Naive thymus-derived CD4-positive, alpha-beta T cell (primary cell): Measurements from ENCODE around the gene SLIT2. TPM values are rescaled to one million over a fixed set of nuclear protein-coding genes. Genes with fewer than 3 reads are reported as not detected.

Experiments used
- ATAC-seq: fragments of 150-1000 bp; cut with Tn5 transposase; 2 replicates; pipeline ENCODE4 v1.10.0; 2021; ENCODE audit warnings: mild to moderate bottlenecking, moderate library complexity
- CTCF ChIA-PET: fragments of 350-600 bp; sonication (Branson Sonifier 250); formaldehyde crosslinking; loops from one replicate; lab custom pipeline; 2021; ENCODE audit warnings: antibody characterized with exemption; lab: Charles Lee
- POLR2A ChIA-PET: fragments of 350-600 bp; sonication (Branson Sonifier 250); formaldehyde crosslinking; loops from one replicate; lab custom pipeline; 2021; ENCODE audit warnings: antibody characterized with exemption, inconsistent platforms; lab: Charles Lee
- DNase-seq, 9 donors: peaks; one replicate each; pipeline versions ENCODE4 v3.0.0 to v3.0.0-alpha.2; 2020 to 2022; ENCODE audit warnings: mixed read lengths in 1 of 9
- H3K27ac ChIP-seq: one replicate; pipeline ENCODE4 v1.7.0; 2013; ENCODE audit warnings: mild to moderate bottlenecking, low read depth, low read length, moderate library complexity
- H3K27me3 ChIP-seq, 2 donors: one replicate each; pipeline ENCODE4 v1.7.0; 2013; ENCODE audit warnings: low read length in 2 of 2, mild to moderate bottlenecking in 2 of 2, moderate library complexity in 2 of 2; ENCODE audit not compliant: control insufficient read depth in 2 of 2, insufficient read depth in 2 of 2
- H3K36me3 ChIP-seq, 3 experiments: 1 replicate in 2 of 3; 2 replicates in 1 of 3; pipeline ENCODE4 v1.7.0; 2013; ENCODE audit warnings: low read length in 3 of 3, mild to moderate bottlenecking in 3 of 3, moderate library complexity in 1 of 3; ENCODE audit not compliant: insufficient read depth in 3 of 3, control insufficient read depth in 2 of 3
- H3K4me1 ChIP-seq, 2 donors: one replicate each; pipeline ENCODE4 v1.7.0; 2013; ENCODE audit warnings: low read length in 2 of 2, mild to moderate bottlenecking in 2 of 2, moderate library complexity in 1 of 2; ENCODE audit not compliant: control insufficient read depth in 2 of 2, insufficient read depth in 2 of 2
- H3K4me3 ChIP-seq: 2 replicates; pipeline ENCODE4 v1.7.0; 2013; ENCODE audit warnings: mild to moderate bottlenecking, low read length
- H3K9me3 ChIP-seq, 3 experiments: 1 replicate in 2 of 3; 2 replicates in 1 of 3; pipeline ENCODE4 v1.7.0; 2013; ENCODE audit warnings: low read length in 3 of 3; ENCODE audit not compliant: control insufficient read depth in 2 of 3
- H3K27ac Mint-ChIP-seq, 9 donors: one replicate each; pipeline ENCODE4 v1.8.0; 2020 to 2022; ENCODE audit warnings: mixed read lengths in 9 of 9, mild to moderate bottlenecking in 8 of 9, moderate library complexity in 5 of 9, inconsistent platforms in 2 of 9
- H3K27me3 Mint-ChIP-seq, 5 donors: one replicate each; pipeline ENCODE4 v1.8.0; 2021 to 2022; ENCODE audit warnings: mixed read lengths in 5 of 5, mild to moderate bottlenecking in 1 of 5
- H3K36me3 Mint-ChIP-seq, 5 donors: one replicate each; pipeline ENCODE4 v1.8.0; 2020 to 2022; ENCODE audit warnings: mixed read lengths in 5 of 5, mild to moderate bottlenecking in 3 of 5, inconsistent platforms in 1 of 5
- H3K4me1 Mint-ChIP-seq, 7 donors: one replicate each; pipeline ENCODE4 v1.8.0; 2020 to 2022; ENCODE audit warnings: mixed read lengths in 7 of 7, mild to moderate bottlenecking in 3 of 7, inconsistent platforms in 1 of 7
- H3K4me3 Mint-ChIP-seq, 10 donors: one replicate each; pipeline ENCODE4 v1.8.0; 2020 to 2022; ENCODE audit warnings: mild to moderate bottlenecking in 10 of 10, mixed read lengths in 10 of 10, moderate library complexity in 6 of 10, inconsistent platforms in 2 of 10
- H3K9me3 Mint-ChIP-seq, 11 donors: one replicate each; pipeline ENCODE4 v1.8.0; 2020 to 2022; ENCODE audit warnings: mixed read lengths in 11 of 11, mild to moderate bottlenecking in 4 of 11, inconsistent platforms in 1 of 11, moderate library complexity in 1 of 11
- intact Hi-C, 2 donors: fragments of 100-400 bp; cut with micrococcal nuclease; formaldehyde crosslinking; loops; one replicate each; pipeline ENCODE4 v1.15.1; 2023
- polyA plus RNA-seq, 2 donors: library from polyadenylated mRNA; unstranded; fragments of 300-500 nt; fragmentation: Illumina TruSeq; gene quantifications; one replicate each; pipeline ENCODE4 v1.2.3, GENCODE V29; 2021
- total RNA-seq, 6 experiments: library from RNA in 5 of 6; stranded (reverse) in 5 of 6; gene quantifications; 1 replicate in 5 of 6; 2 replicates in 1 of 6; pipeline ENCODE4 v1.2.3 and lab custom pipeline; 2021 to 2026

The SLIT2 gene
- total and polyA plus RNA-seq, 7 experiments from 2014 or later, result not detected

GRCh38 chr4:20272411-20272872, 20.7 kb downstream of the SLIT2 start:
- ChIA-PET POLR2A (interaction anchor here (0.7 kb wide), 1 partner anchor 502 kb away, joined by 3 read pairs; no protein-coding TSS in a partner anchor), CTCF (no interaction called here)
- ATAC-seq (no peak), DNase-seq (no peak)
- H3K4me1 Mint-ChIP-seq, result no peaks in the 10 kb centered on the region
- Histone ChIP-seq H3K4me3 (no peak overlapping the region), H3K36me3 (no peaks in the 10 kb centered on the region), H3K9me3 (no peaks in the 10 kb centered on the region), H3K27me3 (no peaks in the 10 kb centered on the region), H3K27ac (no peak overlapping the region), H3K4me1 (no peaks in the 10 kb centered on the region)
- no peaks in the 10 kb centered on the region for H3K36me3 Mint-ChIP-seq
- H3K27ac Mint-ChIP-seq, result no peak overlapping the region
- peaks cover 0 to 4% (median 0%) of the 10 kb centered on the region in 11 donors for H3K9me3 Mint-ChIP-seq
- H3K27me3 Mint-ChIP-seq, result no peaks in the 10 kb centered on the region
- intact Hi-C loops, result no loop called here
- H3K4me3 Mint-ChIP-seq, result no peak overlapping the region

DNA sequence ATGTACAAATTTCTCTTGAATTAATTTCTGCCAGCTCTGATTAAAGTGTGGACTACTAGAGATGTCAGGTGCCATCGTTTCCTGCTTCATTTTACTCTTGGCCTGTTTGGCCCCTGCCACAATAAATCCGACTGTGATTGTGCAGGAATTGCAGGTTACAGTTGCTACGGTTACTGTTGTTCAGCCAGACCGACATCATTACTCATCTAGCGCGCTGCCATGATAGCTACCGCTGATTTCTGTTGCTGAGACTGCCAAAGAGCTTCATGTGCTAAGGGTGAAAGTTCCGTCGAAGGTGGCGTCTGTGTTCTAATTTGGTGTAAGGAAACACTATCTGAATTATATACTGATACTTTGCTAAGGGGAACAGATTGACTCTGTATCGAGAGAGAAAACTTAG, 22.1 kb downstream of the SLIT2 start:
- H3K36me3 ChIP-seq, result no peaks in the 10 kb centered on the region
- H3K9me3 ChIP-seq, result no peaks in the 10 kb centered on the region
- H3K27ac ChIP-seq, result no peak overlapping the region
- DNase-seq (no peak), ATAC-seq (no peak)
- no peaks in the 10 kb centered on the region for H3K27me3 ChIP-seq
- no peaks in the 10 kb centered on the region for H3K4me1 ChIP-seq
- Mint-ChIP-seq H3K4me3 (no peak overlapping the region), H3K4me1 (no peaks in the 10 kb centered on the region), H3K27ac (no peak overlapping the region), H3K27me3 (no peaks in the 10 kb centered on the region), H3K9me3 (peaks cover 0 to 4% (median 0%) of the 10 kb centered on the region in 11 donors), H3K36me3 (no peaks in the 10 kb centered on the region)
- H3K4me3 ChIP-seq, result no peak overlapping the region
- ChIA-PET CTCF (no interaction called here), POLR2A (no interaction called here)
- intact Hi-C loops, result no loop called here

- CTCF ChIA-PET, result no interaction called here
- no peaks in the 10 kb centered on the region for H3K4me1 ChIP-seq
- H3K27ac Mint-ChIP-seq, result no peak overlapping the region
- peaks cover 0 to 6% (median 0%) of the 10 kb centered on the region in 11 donors for H3K9me3 Mint-ChIP-seq
- intact Hi-C loops, result no loop called here
- no peak for DNase-seq
- ATAC-seq, result no peak
- no peak overlapping the region for H3K4me3 ChIP-seq
- no peaks in the 10 kb centered on the region for H3K27me3 Mint-ChIP-seq
- H3K27me3 ChIP-seq, result no peaks in the 10 kb centered on the region
- H3K36me3 Mint-ChIP-seq, result no peaks in the 10 kb centered on the region
- no peaks in the 10 kb centered on the region for H3K4me1 Mint-ChIP-seq
- H3K4me3 Mint-ChIP-seq, result no peak overlapping the region
- H3K9me3 ChIP-seq, result no peaks in the 10 kb centered on the region
- POLR2A ChIA-PET, result no interaction called here
- no peaks in the 10 kb centered on the region for H3K36me3 ChIP-seq
- no peak overlapping the region for H3K27ac ChIP-seq
These were observed 25.1 kb downstream of the SLIT2 start for GRCh38 chr4:20276848-20277247.

GRCh38 chr4:20278195-20278594, 26.5 kb downstream of the SLIT2 start:
- no peaks in the 10 kb centered on the region for H3K27me3 Mint-ChIP-seq
- intact Hi-C loops, result no loop called here
- H3K4me1 ChIP-seq, result no peaks in the 10 kb centered on the region
- H3K27me3 ChIP-seq, result no peaks in the 10 kb centered on the region
- H3K9me3 Mint-ChIP-seq, result peaks cover 0 to 4% (median 0%) of the 10 kb centered on the region in 11 donors
- no peaks in the 10 kb centered on the region for H3K9me3 ChIP-seq
- H3K4me3 ChIP-seq, result no peak overlapping the region
- no peak overlapping the region for H3K27ac Mint-ChIP-seq
- H3K36me3 Mint-ChIP-seq, result no peaks in the 10 kb centered on the region
- CTCF ChIA-PET, result no interaction called here
- ATAC-seq (no peak), DNase-seq (no peak)
- POLR2A ChIA-PET, result no interaction called here
- no peak overlapping the region for H3K4me3 Mint-ChIP-seq
- H3K27ac ChIP-seq, result no peak overlapping the region
- no peaks in the 10 kb centered on the region for H3K36me3 ChIP-seq
- no peaks in the 10 kb centered on the region for H3K4me1 Mint-ChIP-seq

- Histone ChIP-seq H3K27ac (no peak overlapping the region), H3K27me3 (no peaks in the 10 kb centered on the region), H3K4me1 (no peaks in the 10 kb centered on the region), H3K4me3 (no peak overlapping the region), H3K36me3 (no peaks in the 10 kb centered on the region), H3K9me3 (no peaks in the 10 kb centered on the region)
- Mint-ChIP-seq H3K27ac (no peak overlapping the region), H3K4me1 (no peaks in the 10 kb centered on the region), H3K36me3 (no peaks in the 10 kb centered on the region), H3K4me3 (no peak overlapping the region), H3K27me3 (no peaks in the 10 kb centered on the region), H3K9me3 (peaks cover 0 to 4% (median 0%) of the 10 kb centered on the region in 11 donors)
- DNase-seq (no peak), ATAC-seq (no peak)
- intact Hi-C loops, result no loop called here
- POLR2A ChIA-PET, result no interaction called here
- CTCF ChIA-PET, result no interaction called here
These were observed 27.7 kb downstream of the SLIT2 start for GRCh38 chr4:20279381-20279780.

GRCh38 chr4:20281453-20281852, 29.7 kb downstream of the SLIT2 start:
- ChIA-PET CTCF (no interaction called here), POLR2A (no interaction called here)
- Histone ChIP-seq H3K9me3 (no peaks in the 10 kb centered on the region), H3K27me3 (no peaks in the 10 kb centered on the region), H3K4me1 (no peaks in the 10 kb centered on the region), H3K27ac (no peak overlapping the region), H3K36me3 (no peaks in the 10 kb centered on the region), H3K4me3 (no peak overlapping the region)
- Mint-ChIP-seq H3K36me3 (no peaks in the 10 kb centered on the region), H3K27me3 (no peaks in the 10 kb centered on the region), H3K4me3 (no peak overlapping the region), H3K4me1 (no peaks in the 10 kb centered on the region), H3K27ac (no peak overlapping the region), H3K9me3 (peaks cover 0 to 4% (median 0%) of the 10 kb centered on the region in 11 donors)
- intact Hi-C loops, result no loop called here
- ATAC-seq (no peak), DNase-seq (no peak)

- POLR2A ChIA-PET, result no interaction called here
- no peaks in the 10 kb centered on the region for H3K36me3 ChIP-seq
- no peak overlapping the region for H3K27ac Mint-ChIP-seq
- H3K9me3 Mint-ChIP-seq, result peaks cover 0 to 9% (median 2%) of the 10 kb centered on the region in 11 donors
- intact Hi-C loops, result no loop called here
- ATAC-seq, result no peak
- H3K4me1 ChIP-seq, result no peaks in the 10 kb centered on the region
- H3K4me1 Mint-ChIP-seq, result no peaks in the 10 kb centered on the region
- no peak for DNase-seq
- H3K4me3 Mint-ChIP-seq, result no peak overlapping the region
- no peak overlapping the region for H3K4me3 ChIP-seq
- CTCF ChIA-PET, result interaction anchor here (0.6 kb wide), 1 partner anchor 1879 kb away, joined by 7 read pairs; no protein-coding TSS in a partner anchor
- no peaks in the 10 kb centered on the region for H3K9me3 ChIP-seq
- no peaks in the 10 kb centered on the region for H3K36me3 Mint-ChIP-seq
- H3K27me3 Mint-ChIP-seq, result no peaks in the 10 kb centered on the region
- H3K27ac ChIP-seq, result no peak overlapping the region
- H3K27me3 ChIP-seq, result no peaks in the 10 kb centered on the region
These were observed 31.3 kb downstream of the SLIT2 start for GRCh38 chr4:20283039-20283438.
